ENCODE measurements around the gene RLN1. TPM values are rescaled to one million over a fixed set of nuclear protein-coding genes. Genes with fewer than 3 reads are reported as not detected.
"Not testable (repeated sequence)": the region's sequence is repeated elsewhere in the genome, so short reads cannot be mapped to it uniquely, and the experiment has no call there.

RLN1 gene
- total RNA-seq (ENCODE audit: unreplicated experiment): not detected
- long read RNA-seq: 0 reads

- not testable (repeated sequence) for DNase-seq; H3K27me3 Mint-ChIP-seq (ENCODE audit: unreplicated experiment); H3K27ac Mint-ChIP-seq (ENCODE audit: unreplicated experiment); H3K4me1 Mint-ChIP-seq (ENCODE audit: low read depth, unreplicated experiment); H3K9me3 Mint-ChIP-seq (ENCODE audit: unreplicated experiment); H3K36me3 Mint-ChIP-seq (ENCODE audit: unreplicated experiment)
- H3K4me3 Mint-ChIP-seq (ENCODE audit: unreplicated experiment): peak within 1 kb of the TSS; percentile 82
Measured at GRCh38 chr9:5338992-5339981, at the start of gene RLN1. RLN1 (minus strand) TSS chr9:5339876; CDS start chr9:5339746, 130 bp downstream.

GRCh38 chr9:5389109-5389732 is 49.5 kb upstream of the RLN1 start:
- Mint-ChIP-seq H3K27me3 (ENCODE audit: unreplicated experiment) (peaks cover 2% of the 10 kb centered on the region), H3K9me3 (ENCODE audit: unreplicated experiment) (peaks cover 3% of the 10 kb centered on the region), H3K27ac (ENCODE audit: unreplicated experiment) (no peak overlapping the region), H3K4me3 (ENCODE audit: unreplicated experiment) (no peak overlapping the region), H3K4me1 (ENCODE audit: low read depth, unreplicated experiment) (peaks cover 10% of the 10 kb centered on the region), H3K36me3 (ENCODE audit: unreplicated experiment) (no peaks in the 10 kb centered on the region)
- no peak for DNase-seq
- no peak for TF ChIP-seq CTCF (IDR thresholded peaks at IDR 0.05; ENCODE audit: partially characterized antibody, unreplicated experiment)

GRCh38 chr9:5388026-5388819 is 48.5 kb upstream of the RLN1 start:
- DNase-seq: no peak
- no peak for TF ChIP-seq CTCF (IDR thresholded peaks at IDR 0.05; ENCODE audit: partially characterized antibody, unreplicated experiment)
- H3K27me3 Mint-ChIP-seq (ENCODE audit: unreplicated experiment): peaks cover 2% of the 10 kb centered on the region
- no peak overlapping the region for H3K27ac Mint-ChIP-seq (ENCODE audit: unreplicated experiment)
- no peaks in the 10 kb centered on the region for H3K36me3 Mint-ChIP-seq (ENCODE audit: unreplicated experiment)
- H3K9me3 Mint-ChIP-seq (ENCODE audit: unreplicated experiment): peaks cover 2% of the 10 kb centered on the region
- no peak overlapping the region for H3K4me3 Mint-ChIP-seq (ENCODE audit: unreplicated experiment)
- H3K4me1 Mint-ChIP-seq (ENCODE audit: low read depth, unreplicated experiment): peaks cover 10% of the 10 kb centered on the region

GRCh38 chr9:5384436-5384835 is 44.8 kb upstream of the RLN1 start:
- Mint-ChIP-seq H3K27me3 (ENCODE audit: unreplicated experiment) (peaks cover 2% of the 10 kb centered on the region), H3K4me1 (ENCODE audit: low read depth, unreplicated experiment) (peaks cover 10% of the 10 kb centered on the region), H3K9me3 (ENCODE audit: unreplicated experiment) (peaks cover 3% of the 10 kb centered on the region), H3K36me3 (ENCODE audit: unreplicated experiment) (no peaks in the 10 kb centered on the region), H3K4me3 (ENCODE audit: unreplicated experiment) (no peak overlapping the region), H3K27ac (ENCODE audit: unreplicated experiment) (no peak overlapping the region)
- no peak for TF ChIP-seq CTCF (IDR thresholded peaks at IDR 0.05; ENCODE audit: partially characterized antibody, unreplicated experiment)
- DNase-seq: no peak

GRCh38 chr9:5382479-5382878 is 42.8 kb upstream of the RLN1 start:
- Mint-ChIP-seq H3K4me1 (ENCODE audit: low read depth, unreplicated experiment) (peaks cover 10% of the 10 kb centered on the region), H3K27me3 (ENCODE audit: unreplicated experiment) (peaks cover 2% of the 10 kb centered on the region), H3K27ac (ENCODE audit: unreplicated experiment) (no peak overlapping the region), H3K9me3 (ENCODE audit: unreplicated experiment) (peaks cover 3% of the 10 kb centered on the region), H3K36me3 (ENCODE audit: unreplicated experiment) (no peaks in the 10 kb centered on the region), H3K4me3 (ENCODE audit: unreplicated experiment) (no peak overlapping the region)
- no peak for DNase-seq
- TF ChIP-seq CTCF (IDR thresholded peaks at IDR 0.05; ENCODE audit: partially characterized antibody, unreplicated experiment): no peak
